PC-3 (cell line): ENCODE measurements around the gene LTBR.

Experiments used
- EZH2 ChIP-seq: fragments of 300-600 bp; sonication (generic); IDR thresholded peaks from one replicate; pipeline ENCODE4 v1.6.1; 2017; ENCODE audit warnings: antibody characterized with exemption, mild to moderate bottlenecking, low read length; ENCODE audit not compliant: unreplicated experiment
- TF ChIP-seq, protein P1 (sequence below): fragments of 300-600 bp; sonication (generic); conservative IDR thresholded peaks from 2 replicates; pipeline ENCODE4 v1.5.1; 2017; ENCODE audit warnings: antibody characterized with exemption, low read depth, mild to moderate bottlenecking, low read length

DNA sequence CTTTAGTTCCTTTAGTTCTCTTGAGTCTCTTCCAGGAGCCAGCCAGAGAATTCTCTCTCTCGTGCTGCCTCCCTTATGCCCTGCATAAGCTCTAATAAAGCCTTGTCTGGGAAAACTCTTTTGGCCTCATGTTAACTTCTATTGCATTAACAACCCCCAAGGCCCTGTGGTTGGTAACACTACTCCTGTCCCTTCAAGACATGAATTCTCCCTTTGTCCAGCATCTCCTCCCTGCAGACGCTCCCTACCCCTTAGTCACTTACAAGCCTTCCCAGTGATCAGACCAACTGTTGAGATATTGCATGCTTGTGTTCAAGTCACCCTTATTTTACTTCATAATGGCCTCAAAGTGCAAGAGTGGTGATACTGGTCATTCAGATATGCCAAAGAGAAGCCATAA, 12.1 kb downstream of the LTBR start:
- TF ChIP-seq, protein P1, sequence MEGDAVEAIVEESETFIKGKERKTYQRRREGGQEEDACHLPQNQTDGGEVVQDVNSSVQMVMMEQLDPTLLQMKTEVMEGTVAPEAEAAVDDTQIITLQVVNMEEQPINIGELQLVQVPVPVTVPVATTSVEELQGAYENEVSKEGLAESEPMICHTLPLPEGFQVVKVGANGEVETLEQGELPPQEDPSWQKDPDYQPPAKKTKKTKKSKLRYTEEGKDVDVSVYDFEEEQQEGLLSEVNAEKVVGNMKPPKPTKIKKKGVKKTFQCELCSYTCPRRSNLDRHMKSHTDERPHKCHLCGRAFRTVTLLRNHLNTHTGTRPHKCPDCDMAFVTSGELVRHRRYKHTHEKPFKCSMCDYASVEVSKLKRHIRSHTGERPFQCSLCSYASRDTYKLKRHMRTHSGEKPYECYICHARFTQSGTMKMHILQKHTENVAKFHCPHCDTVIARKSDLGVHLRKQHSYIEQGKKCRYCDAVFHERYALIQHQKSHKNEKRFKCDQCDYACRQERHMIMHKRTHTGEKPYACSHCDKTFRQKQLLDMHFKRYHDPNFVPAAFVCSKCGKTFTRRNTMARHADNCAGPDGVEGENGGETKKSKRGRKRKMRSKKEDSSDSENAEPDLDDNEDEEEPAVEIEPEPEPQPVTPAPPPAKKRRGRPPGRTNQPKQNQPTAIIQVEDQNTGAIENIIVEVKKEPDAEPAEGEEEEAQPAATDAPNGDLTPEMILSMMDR: no peak
- TF ChIP-seq EZH2: no peak
